Endothelial cell of umbilical vein (primary cell): Measurements from ENCODE around the gene SMARCA2. TPM values are rescaled to one million over a fixed set of nuclear protein-coding genes. Genes with fewer than 3 reads are reported as not detected.

Experiments
- BruUV-seq: library from RNA; stranded (reverse); fragments of 400-500 nt; replicated peaks from 2 replicates; lab custom pipeline; 2021; lab: Mats Ljungman, UMichigan
- CTCF ChIA-PET: fragments of 300-600, 350-600 bp; sonication (Branson Sonifier 250); formaldehyde crosslinking; loops from one replicate; lab custom pipeline; 2021; ENCODE audit warnings: antibody characterized with exemption, inconsistent platforms; lab: Charles Lee
- POLR2A ChIA-PET: fragments of 300-600, 350-600 bp; sonication (Branson Sonifier 250); formaldehyde crosslinking; loops from one replicate; lab custom pipeline; 2021; ENCODE audit warnings: antibody characterized with exemption, inconsistent platforms; lab: Charles Lee
- DNase-seq: peaks from one replicate; pipeline ENCODE4 v3.0.0-alpha.2; 2011; ENCODE audit warnings: low read depth, low spot score
- FAIRE-seq: peaks from 2 replicates; lab custom pipeline; 2011; peaks lifted over from hg19 to GRCh38; lab: Jason Lieb, UNC
- H2AFZ ChIP-seq: 2 replicates; pipeline ENCODE4 v1.6.0; 2012; ENCODE audit warnings: low read depth, low read length, control low read depth, inconsistent platforms
- H3K27ac ChIP-seq: 2 replicates; pipeline ENCODE4 v1.5.1; 2011; ENCODE audit warnings: low read depth, mild to moderate bottlenecking, control low read depth, low read length, moderate library complexity; ENCODE audit not compliant: insufficient read depth
- H3K27me3 ChIP-seq, 2 experiments: 2 replicates each; pipeline versions ENCODE4 v1.6.0 to v1.6.1; 2011; ENCODE audit warnings: low read length in 2 of 2, mixed read lengths in 1 of 2; ENCODE audit not compliant: control insufficient read depth in 2 of 2, insufficient read depth in 2 of 2
- H3K36me3 ChIP-seq, 2 experiments: 2 replicates in 1 of 2; 3 replicates in 1 of 2; pipeline ENCODE4 v1.5.1; 2011; ENCODE audit warnings: low read length in 2 of 2, mild to moderate bottlenecking in 1 of 2, moderate library complexity in 1 of 2; ENCODE audit not compliant: control insufficient read depth in 2 of 2, insufficient read depth in 2 of 2; ENCODE audit errors: extremely low read depth in 1 of 2
- H3K4me1 ChIP-seq: 3 replicates; pipeline ENCODE4 v1.5.1; 2011; ENCODE audit warnings: mild to moderate bottlenecking, low read length; ENCODE audit not compliant: control insufficient read depth, insufficient read depth; ENCODE audit errors: extremely low read depth
- H3K4me2 ChIP-seq: 2 replicates; pipeline ENCODE4 v1.6.1; 2011; ENCODE audit warnings: low read length, control low read depth, mixed read lengths; ENCODE audit not compliant: insufficient read depth
- H3K4me3 ChIP-seq, 3 experiments: fragments of 200-600 bp in 1 of 3; sonication (generic), shearing (Covaris generic) in 1 of 3; replicated peaks in 1 of 3; 2 replicates each; pipeline ENCODE4 v1.5.1; 2011 to 2016; ENCODE audit warnings: control low read depth in 3 of 3, low read length in 3 of 3, mild to moderate bottlenecking in 2 of 3, inconsistent platforms in 1 of 3, low read depth in 1 of 3, moderate library complexity in 1 of 3; ENCODE audit not compliant: insufficient read depth in 1 of 3
- H3K79me2 ChIP-seq: 2 replicates; pipeline ENCODE4 v1.6.0; 2012; ENCODE audit warnings: low read length, inconsistent platforms; ENCODE audit not compliant: control insufficient read depth, insufficient read depth
- H3K9ac ChIP-seq: replicated peaks from 2 replicates; pipeline ENCODE3; 2011; ENCODE audit warnings: low read length, control low read depth; ENCODE audit not compliant: insufficient read depth; ENCODE audit errors: extremely low read depth
- H3K9me1 ChIP-seq: replicated peaks from 3 replicates; pipeline ENCODE4 v1.6.0; 2011; ENCODE audit warnings: mild to moderate bottlenecking, low read length; ENCODE audit not compliant: control insufficient read depth, insufficient read depth; ENCODE audit errors: extremely low read depth
- H3K9me3 ChIP-seq: replicated peaks from 2 replicates; pipeline ENCODE4 v1.5.1; 2012; ENCODE audit warnings: low read length, inconsistent platforms; ENCODE audit not compliant: control insufficient read depth, insufficient read depth
- H4K20me1 ChIP-seq: replicated peaks from 2 replicates; pipeline ENCODE3; 2011; ENCODE audit warnings: mild to moderate bottlenecking, low read length; ENCODE audit not compliant: control insufficient read depth, insufficient read depth; ENCODE audit errors: extremely low read depth
- EZH2 ChIP-seq: IDR thresholded peaks from 2 replicates; pipeline ENCODE4 v1.6.1; 2012; ENCODE audit warnings: borderline replicate concordance, low read depth, mild to moderate bottlenecking, moderate library complexity, low read length, inconsistent platforms; ENCODE audit not compliant: severe bottlenecking
- FOS ChIP-seq: IDR thresholded peaks from 2 replicates; pipeline ENCODE4 v1.6.1; 2011; ENCODE audit warnings: mild to moderate bottlenecking, low read length, moderate library complexity, borderline replicate concordance; ENCODE audit not compliant: insufficient read depth
- GATA2 ChIP-seq: IDR thresholded peaks from 2 replicates; pipeline ENCODE4 v1.7.0; 2011; ENCODE audit warnings: low read depth, mild to moderate bottlenecking, moderate library complexity, mixed read lengths, low read length; ENCODE audit not compliant: insufficient read length, insufficient read depth
- JUN ChIP-seq: IDR thresholded peaks from 2 replicates; pipeline ENCODE4 v1.6.1; 2011; ENCODE audit warnings: borderline replicate concordance, low read depth; ENCODE audit not compliant: insufficient read length, insufficient read depth
- MYC ChIP-seq: IDR thresholded peaks from one replicate; pipeline ENCODE4 v1.6.1; 2011; ENCODE audit warnings: mild to moderate bottlenecking, low read depth, low read length
- POLR2A ChIP-seq: IDR thresholded peaks from 2 replicates; pipeline ENCODE4 v1.6.1; 2012; ENCODE audit warnings: low read depth, mild to moderate bottlenecking, control low read depth, low read length
- POLR2AphosphoS5 ChIP-seq: IDR thresholded peaks from 2 replicates; pipeline ENCODE4 v1.6.1; 2012; ENCODE audit warnings: low read depth, mild to moderate bottlenecking, control low read depth, low read length, moderate library complexity; ENCODE audit not compliant: insufficient read depth
- dilution Hi-C: fragments of 300-500 bp; cut with MboI; formaldehyde crosslinking; loops from one replicate; pipeline ENCODE4 v1.15.0; 2019; ENCODE audit warnings: low sequenced_read_pairs; ENCODE audit not compliant: extremely low pct_ligation_motif_present
- intact Hi-C: fragments of 100-400 bp; cut with micrococcal nuclease; formaldehyde crosslinking; loops from one replicate; pipeline ENCODE4 v1.10.0; 2022
- polyA plus RNA-seq, 4 experiments: library from polyadenylated mRNA; depleted of rRNA in 3 of 4; stranded (reverse) in 3 of 4; unstranded in 1 of 4; fragments of >200 nt; gene quantifications; 2 replicates each; pipeline versions ENCODE4 v1.2.1 to v1.2.3, GENCODE V29; 2011 to 2012; ENCODE audit warnings: missing spikeins in 1 of 4
- total RNA-seq: library from RNA; stranded (reverse); gene quantifications from 2 replicates; pipeline ENCODE4 v1.2.3, GENCODE V29; 2021
- TF ChIP-seq, protein P1 (sequence below): IDR thresholded peaks from 2 replicates; pipeline ENCODE4 v1.6.1; 2011; ENCODE audit not compliant: insufficient read depth, insufficient read length
- TF ChIP-seq, protein P2 (sequence below), 2 donors: IDR thresholded peaks; 1 replicate in 1 of 2; 2 replicates in 1 of 2; pipeline ENCODE4 v1.5.1; 2011; ENCODE audit warnings: low read length in 2 of 2, mild to moderate bottlenecking in 2 of 2, moderate library complexity in 2 of 2, control low read depth in 1 of 2, inconsistent platforms in 1 of 2, low read depth in 1 of 2; ENCODE audit not compliant: insufficient read depth in 1 of 2; ENCODE audit errors: extremely low read depth in 1 of 2

Gene SMARCA2
- total and polyA plus RNA-seq, 2 donors (not counting 3 experiments of a cell fraction or from before 2014, with no cell fraction given), result 54.5 to 79.9 TPM

DNA sequence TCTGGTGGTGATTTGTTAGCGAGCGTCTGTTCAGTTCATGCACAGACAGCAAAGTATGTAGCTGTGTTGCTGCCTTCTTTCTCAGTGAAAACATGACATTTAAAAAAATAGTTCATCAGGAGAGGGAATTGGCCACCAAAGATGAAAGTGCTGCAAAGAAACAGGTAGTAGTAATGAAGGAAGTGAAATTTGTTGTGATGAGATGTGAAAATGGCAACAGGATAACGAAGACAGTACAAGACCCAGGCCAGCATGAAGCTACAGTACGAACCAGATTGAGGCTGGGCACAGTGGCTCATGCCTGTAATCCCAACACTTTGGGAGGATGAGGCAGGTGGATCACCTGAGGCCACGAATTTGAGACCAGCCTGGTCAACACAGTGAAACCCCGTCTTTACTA, 136.0 kb downstream of the SMARCA2 start:
- no peaks in the 10 kb centered on the region for H3K27me3 ChIP-seq
- ChIA-PET CTCF (no interaction called here), POLR2A (no interaction called here)
- H3K36me3 ChIP-seq, result no peaks in the 10 kb centered on the region
- no peaks in the 10 kb centered on the region for H3K4me1 ChIP-seq
- TF ChIP-seq POLR2A (no peak), EZH2 (no peak), MYC (no peak), JUN (no peak), POLR2AphosphoS5 (no peak), GATA2 (no peak), FOS (no peak)
- TF ChIP-seq, protein P1, sequence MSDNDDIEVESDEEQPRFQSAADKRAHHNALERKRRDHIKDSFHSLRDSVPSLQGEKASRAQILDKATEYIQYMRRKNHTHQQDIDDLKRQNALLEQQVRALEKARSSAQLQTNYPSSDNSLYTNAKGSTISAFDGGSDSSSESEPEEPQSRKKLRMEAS, result no peak
- TF ChIP-seq, protein P2, sequence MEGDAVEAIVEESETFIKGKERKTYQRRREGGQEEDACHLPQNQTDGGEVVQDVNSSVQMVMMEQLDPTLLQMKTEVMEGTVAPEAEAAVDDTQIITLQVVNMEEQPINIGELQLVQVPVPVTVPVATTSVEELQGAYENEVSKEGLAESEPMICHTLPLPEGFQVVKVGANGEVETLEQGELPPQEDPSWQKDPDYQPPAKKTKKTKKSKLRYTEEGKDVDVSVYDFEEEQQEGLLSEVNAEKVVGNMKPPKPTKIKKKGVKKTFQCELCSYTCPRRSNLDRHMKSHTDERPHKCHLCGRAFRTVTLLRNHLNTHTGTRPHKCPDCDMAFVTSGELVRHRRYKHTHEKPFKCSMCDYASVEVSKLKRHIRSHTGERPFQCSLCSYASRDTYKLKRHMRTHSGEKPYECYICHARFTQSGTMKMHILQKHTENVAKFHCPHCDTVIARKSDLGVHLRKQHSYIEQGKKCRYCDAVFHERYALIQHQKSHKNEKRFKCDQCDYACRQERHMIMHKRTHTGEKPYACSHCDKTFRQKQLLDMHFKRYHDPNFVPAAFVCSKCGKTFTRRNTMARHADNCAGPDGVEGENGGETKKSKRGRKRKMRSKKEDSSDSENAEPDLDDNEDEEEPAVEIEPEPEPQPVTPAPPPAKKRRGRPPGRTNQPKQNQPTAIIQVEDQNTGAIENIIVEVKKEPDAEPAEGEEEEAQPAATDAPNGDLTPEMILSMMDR (IDR thresholded peaks at IDR 0.05; ENCODE audit: extremely low read depth in 1 of 2, insufficient read depth in 1 of 2, low read depth in 1 of 2, low read length in 2 of 2), result no peak
- intact Hi-C loops (loop anchor here (10.0 kb wide), 1 partner anchor 474 kb away; the partner anchor contains the start of gene VLDLR), dilution Hi-C loops (no loop called here)
- no peak overlapping the region for H3K4me3 ChIP-seq
- no peak overlapping the region for H3K4me2 ChIP-seq
- H3K79me2 ChIP-seq, result no peaks in the 10 kb centered on the region
- no peak overlapping the region for H3K27ac ChIP-seq
- no peaks in the 10 kb centered on the region for H3K9me3 ChIP-seq
- H4K20me1 ChIP-seq, result no peaks in the 10 kb centered on the region
- BruUV-seq, result no TSS peak
- H3K9ac ChIP-seq, result no peak overlapping the region
- H3K9me1 ChIP-seq, result no peaks in the 10 kb centered on the region
- DNase-seq, result no peak
- no peak overlapping the region for H2AFZ ChIP-seq
- FAIRE-seq, result no peak
